ENCODE data around the gene HHAT. TPM values are rescaled to one million over a fixed set of nuclear protein-coding genes. Genes with fewer than 3 reads are reported as not detected.

HHAT gene
- polyA plus RNA-seq, 2 of the 4 experiments (the other 2 are of a cell fraction) = 3.8 to 4.5 TPM

DNA sequence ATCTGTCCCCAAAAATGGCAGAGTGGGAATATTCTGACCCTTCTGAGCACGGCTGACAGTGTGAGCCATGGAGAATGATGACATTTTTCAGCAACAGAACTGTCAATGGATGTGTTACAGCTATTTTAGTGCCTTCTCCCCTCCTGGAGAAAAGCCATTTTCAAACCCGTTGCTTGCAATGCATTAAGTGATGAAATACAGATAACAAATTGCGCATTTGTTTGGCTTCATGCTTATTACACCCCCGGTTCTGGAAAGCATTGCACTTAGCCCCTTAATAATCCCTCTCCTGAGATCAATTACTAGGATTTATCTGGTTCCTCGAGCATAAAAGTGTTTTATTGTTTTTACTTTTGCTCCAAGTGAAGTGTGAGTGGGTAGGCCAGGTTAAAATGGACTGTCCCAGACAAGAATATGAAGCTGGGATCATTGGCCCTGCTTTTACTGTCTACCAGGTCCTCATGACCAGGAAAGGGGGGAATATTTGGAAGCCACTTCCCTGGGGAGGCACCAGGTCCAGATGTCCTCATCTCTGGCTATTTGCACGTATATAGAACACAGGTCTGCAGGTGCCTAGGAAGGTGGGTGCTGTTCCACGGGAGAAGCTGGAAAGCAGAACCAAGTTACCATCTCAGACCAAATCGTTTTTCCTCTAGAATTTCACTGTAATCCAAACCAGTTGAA is 37.5 kb upstream of the HHAT start:
- ATAC-seq = no peak
- FAIRE-seq = no peak
- POLR2A ChIA-PET = interaction anchor here (1.3 kb wide), 1 partner anchor 83 kb away, joined by 3 read pairs; no protein-coding TSS in a partner anchor
- CTCF ChIA-PET = interaction anchor here (0.7 to 6.7 kb wide), 8 partner anchors 9 to 147 kb away, joined by 3 to 26 read pairs (median 6); no protein-coding TSS in a partner anchor
- H3K9me3 ChIP-seq = no peaks in the 10 kb centered on the region
- H3K4me2 ChIP-seq = no peak overlapping the region
- no peak for TF ChIP-seq MAZ (IDR thresholded peaks at IDR 0.05; ENCODE audit: borderline replicate concordance, low read depth, low read length)
- no peak for TF ChIP-seq CBX8 (IDR thresholded peaks at IDR 0.05)
- no peak for TF ChIP-seq HOXA7 (CRISPR knock-in tag; IDR thresholded peaks at IDR 0.05)
- no peak for TF ChIP-seq GATA3 (IDR thresholded peaks at IDR 0.05; ENCODE audit: borderline replicate concordance)
- no peak for TF ChIP-seq FOSB (CRISPR knock-in tag; IDR thresholded peaks at IDR 0.05)
- no peak for TF ChIP-seq NPAS2 (CRISPR knock-in tag; IDR thresholded peaks at IDR 0.05; ENCODE audit: borderline replicate concordance)
- TF ChIP-seq CEBPB (IDR thresholded peaks at IDR 0.05) = no peak
- no peak for TF ChIP-seq HES2 (IDR thresholded peaks at IDR 0.05)
- no peak for TF ChIP-seq POLR2A (IDR thresholded peaks at IDR 0.05; ENCODE audit: low read length)
- TF ChIP-seq, protein P1, sequence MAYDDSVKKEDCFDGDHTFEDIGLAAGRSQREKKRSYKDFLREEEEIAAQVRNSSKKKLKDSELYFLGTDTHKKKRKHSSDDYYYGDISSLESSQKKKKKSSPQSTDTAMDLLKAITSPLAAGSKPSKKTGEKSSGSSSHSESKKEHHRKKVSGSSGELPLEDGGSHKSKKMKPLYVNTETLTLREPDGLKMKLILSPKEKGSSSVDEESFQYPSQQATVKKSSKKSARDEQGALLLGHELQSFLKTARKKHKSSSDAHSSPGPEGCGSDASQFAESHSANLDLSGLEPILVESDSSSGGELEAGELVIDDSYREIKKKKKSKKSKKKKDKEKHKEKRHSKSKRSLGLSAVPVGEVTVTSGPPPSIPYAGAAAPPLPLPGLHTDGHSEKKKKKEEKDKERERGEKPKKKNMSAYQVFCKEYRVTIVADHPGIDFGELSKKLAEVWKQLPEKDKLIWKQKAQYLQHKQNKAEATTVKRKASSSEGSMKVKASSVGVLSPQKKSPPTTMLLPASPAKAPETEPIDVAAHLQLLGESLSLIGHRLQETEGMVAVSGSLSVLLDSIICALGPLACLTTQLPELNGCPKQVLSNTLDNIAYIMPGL (CRISPR knock-in tag; IDR thresholded peaks at IDR 0.05; ENCODE audit: borderline replicate concordance) = no peak
- TF ChIP-seq ESRRA (IDR thresholded peaks at IDR 0.05; ENCODE audit: borderline replicate concordance, low read length) = no peak
- TF ChIP-seq RNF2 (IDR thresholded peaks at IDR 0.05; ENCODE audit: borderline replicate concordance, low read depth) = no peak
- TF ChIP-seq EHF (CRISPR knock-in tag; IDR thresholded peaks at IDR 0.05) = no peak
- TF ChIP-seq NR3C1 (IDR thresholded peaks at IDR 0.05) = no peak
- no peak for DNase-seq (ENCODE audit: low read depth in 1 of 2, low spot score in 1 of 2)
- WGBS (ENCODE audit: missing lambda C conversion rate) = 57% methylated on average over 8 of the region's 8 CpGs
- H3K27ac ChIP-seq = no peak overlapping the region
- H3K4me3 ChIP-seq = no peak overlapping the region
- H3K4me1 ChIP-seq = 0 out of 3 replicates have a peak, but pooled peaks cover 3% of the 10 kb centered on the region

DNA sequence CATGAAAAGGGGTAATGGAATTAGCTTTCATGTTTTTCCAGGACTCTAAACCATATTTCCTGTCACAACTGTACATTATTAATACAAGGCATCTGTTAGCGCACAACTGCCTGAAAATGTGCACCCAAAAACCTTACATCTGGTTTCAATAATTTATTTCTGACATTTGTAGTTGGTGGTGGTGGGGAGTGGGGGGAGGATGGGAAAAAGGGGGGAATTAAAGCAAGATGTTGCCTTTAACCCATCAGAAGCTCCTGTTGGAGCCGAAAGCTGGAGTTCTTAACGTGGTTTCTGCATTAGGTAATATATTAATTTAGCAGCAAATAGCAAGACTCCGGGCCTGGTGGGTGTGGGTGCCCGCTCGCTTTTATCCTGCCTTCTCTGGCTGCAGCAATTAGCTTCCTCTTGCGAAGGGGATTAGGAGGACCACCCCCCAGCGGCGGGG is 36.9 kb upstream of the HHAT start:
- ChIA-PET POLR2A (interaction anchor here (1.3 kb wide), 1 partner anchor 82 kb away, joined by 3 read pairs; no protein-coding TSS in a partner anchor), CTCF (interaction anchor here (0.6 to 6.7 kb wide), 14 partner anchors 9 to 279 kb away, joined by 3 to 26 read pairs (median 4); no protein-coding TSS in a partner anchor)

More for the DNA sequence above, 36.9 kb upstream of the HHAT start:
- peak overlapping the region in 1 of 2 experiments; percentile 85; a peak in 3 of 6 replicates for H3K27ac ChIP-seq
- FAIRE-seq (no peak), DNase-seq (ENCODE audit: low read depth in 1 of 2, low spot score in 1 of 2) (no peak), ATAC-seq (no peak)
- H3K4me3 ChIP-seq = peak overlapping the region; percentile 44
- WGBS (ENCODE audit: missing lambda C conversion rate) = 80% methylated on average over 9 of the region's 9 CpGs
- TF ChIP-seq NR3C1 (IDR thresholded peaks at IDR 0.05) (no peak), REST (IDR thresholded peaks at IDR 0.05) (no peak), ZNF302 (CRISPR knock-in tag; IDR thresholded peaks at IDR 0.05) (no peak), KDM1A (IDR thresholded peaks at IDR 0.05; ENCODE audit: low read depth) (no peak), CHD4 (IDR thresholded peaks at IDR 0.05; ENCODE audit: borderline replicate concordance) (no peak), SMC3 (IDR thresholded peaks at IDR 0.05) (no peak), PHF8 (IDR thresholded peaks at IDR 0.05; ENCODE audit: borderline replicate concordance, low read depth) (no peak), POLR2A (IDR thresholded peaks at IDR 0.05; ENCODE audit: low read length) (no peak), TFCP2L1 (CRISPR knock-in tag; IDR thresholded peaks at IDR 0.05) (no peak), FOXS1 (CRISPR knock-in tag; IDR thresholded peaks at IDR 0.05) (no peak), ZFP36 (IDR thresholded peaks at IDR 0.05; ENCODE audit: borderline replicate concordance, partially characterized antibody) (no peak), RNF2 (IDR thresholded peaks at IDR 0.05; ENCODE audit: borderline replicate concordance, low read depth) (no peak), BCL3 (IDR thresholded peaks at IDR 0.05) (no peak)
- TF ChIP-seq, protein P2, sequence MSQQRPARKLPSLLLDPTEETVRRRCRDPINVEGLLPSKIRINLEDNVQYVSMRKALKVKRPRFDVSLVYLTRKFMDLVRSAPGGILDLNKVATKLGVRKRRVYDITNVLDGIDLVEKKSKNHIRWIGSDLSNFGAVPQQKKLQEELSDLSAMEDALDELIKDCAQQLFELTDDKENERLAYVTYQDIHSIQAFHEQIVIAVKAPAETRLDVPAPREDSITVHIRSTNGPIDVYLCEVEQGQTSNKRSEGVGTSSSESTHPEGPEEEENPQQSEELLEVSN (IDR thresholded peaks at IDR 0.05; ENCODE audit: borderline replicate concordance, low read depth) = no peak
- TF ChIP-seq, protein P1 (CRISPR knock-in tag; IDR thresholded peaks at IDR 0.05; ENCODE audit: borderline replicate concordance) = no peak
- H3K9me3 ChIP-seq = no peaks in the 10 kb centered on the region
- 0 out of 3 replicates have a peak, but pooled peaks cover 3% of the 10 kb centered on the region for H3K4me1 ChIP-seq
- peak overlapping the region; percentile 85 for H3K4me2 ChIP-seq
